GM19455 (cell line): ENCODE results near the gene WDR5B.

ENCODE experiments used
- ATAC-seq: cut with Tn5 transposase; IDR thresholded peaks from one replicate; pipeline ENCODE4 v1.9.1; 2021; ENCODE audit not compliant: unreplicated experiment

WDR5B gene

GRCh38 chr3:122410111-122410510, 5.8 kb downstream of the WDR5B start:
- ATAC-seq: no peak

GRCh38 chr3:122409446-122409845, 6.4 kb downstream of the WDR5B start:
- ATAC-seq: no peak

- no peak for ATAC-seq
Measured at GRCh38 chr3:122407946-122408345, 7.9 kb downstream of the WDR5B start.

- ATAC-seq: no peak
Measured at GRCh38 chr3:122406198-122406597, 9.7 kb downstream of the WDR5B start.

GRCh38 chr3:122405015-122405414, 10.8 kb downstream of the WDR5B start:
- no peak for ATAC-seq

GRCh38 chr3:122403489-122403888, 12.4 kb downstream of the WDR5B start:
- ATAC-seq: no peak

- no peak for ATAC-seq
Measured at GRCh38 chr3:122398920-122399319, 16.9 kb downstream of the WDR5B start.

GRCh38 chr3:122397201-122397600, 18.7 kb downstream of the WDR5B start:
- no peak for ATAC-seq

GRCh38 chr3:122396511-122396910, 19.4 kb downstream of the WDR5B start:
- no peak for ATAC-seq

GRCh38 chr3:122395582-122395981, 20.3 kb downstream of the WDR5B start:
- ATAC-seq: no peak

GRCh38 chr3:122394173-122394572, 21.7 kb downstream of the WDR5B start:
- ATAC-seq: no peak

GRCh38 chr3:122392868-122393844, 22.7 kb downstream of the WDR5B start:
- ATAC-seq: no peak

GRCh38 chr3:122391681-122392446, 24.0 kb downstream of the WDR5B start:
- ATAC-seq: no peak

- no peak for ATAC-seq
Measured at GRCh38 chr3:122390665-122391064, 25.2 kb downstream of the WDR5B start.

GRCh38 chr3:122389892-122390291, 26.0 kb downstream of the WDR5B start:
- ATAC-seq: no peak

- no peak for ATAC-seq
Measured at GRCh38 chr3:122389197-122389596, 26.7 kb downstream of the WDR5B start.

GRCh38 chr3:122387709-122388108, 28.2 kb downstream of the WDR5B start:
- ATAC-seq: no peak

- peak; percentile 92 for ATAC-seq
Measured at GRCh38 chr3:122383771-122384697, 31.8 kb downstream of the WDR5B start, which contains the start of gene FAM162A. TSS of gene FAM162A (plus strand) at chr3:122384182. CDS start at chr3:122384266, 84 bp downstream.

- ATAC-seq: peak; percentile 44
Measured at GRCh38 chr3:122382888-122383666, 32.8 kb downstream of the WDR5B start, which contains the start of gene MIX23. TSS of gene MIX23 (minus strand) at chr3:122383231. CDS start at chr3:122383224, 7 bp downstream.

GRCh38 chr3:122377975-122378374, 37.9 kb downstream of the WDR5B start:
- ATAC-seq: no peak
